ENCODE results near the gene SERPINA9. TPM values are rescaled to one million over a fixed set of nuclear protein-coding genes. Genes with fewer than 3 reads are reported as not detected.

SERPINA9 gene
- not detected for total RNA-seq

GRCh38 chr14:94476023-94476422, at the start of gene SERPINA9:
TSS of gene SERPINA9 (minus strand) at chr14:94476197. CDS start at chr14:94469840, 6,357 bp downstream.
- no peaks in the 10 kb centered on the region for H3K4me1 ChIP-seq
- no peak within 1 kb of the TSS for H3K27ac ChIP-seq (replicated peaks in 1 of 4)
- peaks cover 0 to 36% (median 21%) of the 10 kb centered on the region in 4 donors for H3K9me3 ChIP-seq
- no peak for DNase-seq (ENCODE audit: extremely low spot score)
- intact Hi-C loops (cut with DNase I), result no loop called here
- 63% methylated on average over 2 of the region's 2 CpGs for WGBS
- peaks cover 0 to 12% (median 0%) of the 10 kb centered on the region in 4 donors for H3K27me3 ChIP-seq
- TF ChIP-seq POLR2AphosphoS5 (IDR thresholded peaks at IDR 0.05) (no peak), EP300 (IDR thresholded peaks at IDR 0.05) (no peak), CTCF (IDR thresholded peaks at IDR 0.05) (no peak), POLR2A (IDR thresholded peaks at IDR 0.05; ENCODE audit: low read depth) (no peak)
- H3K36me3 ChIP-seq, result no peaks in the 10 kb centered on the region
- H3K4me3 ChIP-seq, result no peak within 1 kb of the TSS

- TF ChIP-seq EP300 (IDR thresholded peaks at IDR 0.05) (no peak), POLR2A (IDR thresholded peaks at IDR 0.05; ENCODE audit: low read depth) (no peak), CTCF (IDR thresholded peaks at IDR 0.05) (no peak), POLR2AphosphoS5 (IDR thresholded peaks at IDR 0.05) (no peak)
- no peak overlapping the region for H3K4me3 ChIP-seq
- H3K27ac ChIP-seq (replicated peaks in 1 of 4), result no peak overlapping the region
- H3K36me3 ChIP-seq, result no peaks in the 10 kb centered on the region
- intact Hi-C loops (cut with DNase I), result no loop called here
- no peaks in the 10 kb centered on the region for H3K27me3 ChIP-seq
- no peak for DNase-seq (ENCODE audit: extremely low spot score)
- peaks cover 0 to 15% (median 5%) of the 10 kb centered on the region in 4 donors for H3K9me3 ChIP-seq
- WGBS, result 47% methylated on average over 3 of the region's 3 CpGs
- no peaks in the 10 kb centered on the region for H3K4me1 ChIP-seq
Observed at GRCh38 chr14:94524093-94524492, 48.1 kb upstream of the SERPINA9 start.

DNA sequence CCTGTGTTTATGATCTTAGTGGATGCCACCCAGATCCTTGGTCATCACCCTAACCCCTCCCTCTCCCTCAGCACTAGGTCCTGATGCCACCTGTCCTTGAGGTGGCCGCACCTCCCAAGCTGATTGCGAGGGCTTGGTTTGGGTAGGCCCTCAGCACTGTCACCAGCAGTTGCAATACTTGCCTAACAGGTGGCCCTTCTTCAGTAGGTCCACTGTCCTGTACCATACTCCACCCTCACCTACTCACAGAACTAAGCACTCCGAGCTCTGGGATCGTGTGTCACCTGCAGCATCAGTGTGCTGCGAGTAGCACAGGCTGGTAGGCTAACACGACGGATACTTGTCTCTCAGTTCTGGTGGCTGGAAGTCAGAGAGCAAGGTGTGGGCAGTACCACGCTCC, 47.3 kb upstream of the SERPINA9 start:
- H3K27ac ChIP-seq (replicated peaks in 1 of 4), result no peak overlapping the region
- intact Hi-C loops (cut with DNase I), result no loop called here
- no peaks in the 10 kb centered on the region for H3K4me1 ChIP-seq
- TF ChIP-seq POLR2AphosphoS5 (IDR thresholded peaks at IDR 0.05), result no peak
- no peak for TF ChIP-seq EP300 (IDR thresholded peaks at IDR 0.05)
- no peak for TF ChIP-seq CTCF (IDR thresholded peaks at IDR 0.05)
- TF ChIP-seq POLR2A (IDR thresholded peaks at IDR 0.05; ENCODE audit: low read depth), result no peak
- no peaks in the 10 kb centered on the region for H3K27me3 ChIP-seq
- H3K36me3 ChIP-seq, result no peaks in the 10 kb centered on the region
- WGBS, result 91% methylated on average over 8 of the region's 8 CpGs
- DNase-seq (ENCODE audit: extremely low spot score), result no peak
- no peak overlapping the region for H3K4me3 ChIP-seq
- H3K9me3 ChIP-seq, result peaks cover 0 to 15% (median 5%) of the 10 kb centered on the region in 4 donors

- Histone ChIP-seq H3K36me3 (no peaks in the 10 kb centered on the region), H3K27me3 (peaks cover 0 to 5% (median 0%) of the 10 kb centered on the region in 4 donors), H3K9me3 (peaks cover 0 to 12% (median 5%) of the 10 kb centered on the region in 4 donors), H3K4me3 (no peak overlapping the region), H3K4me1 (no peaks in the 10 kb centered on the region), H3K27ac (replicated peaks in 1 of 4) (no peak overlapping the region)
- TF ChIP-seq EP300 (IDR thresholded peaks at IDR 0.05) (no peak), CTCF (IDR thresholded peaks at IDR 0.05) (no peak), POLR2AphosphoS5 (IDR thresholded peaks at IDR 0.05) (no peak), POLR2A (IDR thresholded peaks at IDR 0.05; ENCODE audit: low read depth) (no peak)
- no peak for DNase-seq (ENCODE audit: extremely low spot score)
- WGBS, result 81% methylated on average over 7 of the region's 7 CpGs
- intact Hi-C loops (cut with DNase I), result no loop called here
Observed at GRCh38 chr14:94522115-94522724, 46.2 kb upstream of the SERPINA9 start.

All from esophagus muscularis mucosa (tissue), 4 donors.